Measurements from ENCODE around the gene RNF144B.
A peak's percentile ranks its signal among the peaks of the same experiment; 100 is the strongest.

RNF144B gene

GRCh38 chr6:18488004-18488403 is 100.9 kb downstream of the RNF144B start:
- no peak for DNase-seq (ENCODE audit: low spot score)

DNA sequence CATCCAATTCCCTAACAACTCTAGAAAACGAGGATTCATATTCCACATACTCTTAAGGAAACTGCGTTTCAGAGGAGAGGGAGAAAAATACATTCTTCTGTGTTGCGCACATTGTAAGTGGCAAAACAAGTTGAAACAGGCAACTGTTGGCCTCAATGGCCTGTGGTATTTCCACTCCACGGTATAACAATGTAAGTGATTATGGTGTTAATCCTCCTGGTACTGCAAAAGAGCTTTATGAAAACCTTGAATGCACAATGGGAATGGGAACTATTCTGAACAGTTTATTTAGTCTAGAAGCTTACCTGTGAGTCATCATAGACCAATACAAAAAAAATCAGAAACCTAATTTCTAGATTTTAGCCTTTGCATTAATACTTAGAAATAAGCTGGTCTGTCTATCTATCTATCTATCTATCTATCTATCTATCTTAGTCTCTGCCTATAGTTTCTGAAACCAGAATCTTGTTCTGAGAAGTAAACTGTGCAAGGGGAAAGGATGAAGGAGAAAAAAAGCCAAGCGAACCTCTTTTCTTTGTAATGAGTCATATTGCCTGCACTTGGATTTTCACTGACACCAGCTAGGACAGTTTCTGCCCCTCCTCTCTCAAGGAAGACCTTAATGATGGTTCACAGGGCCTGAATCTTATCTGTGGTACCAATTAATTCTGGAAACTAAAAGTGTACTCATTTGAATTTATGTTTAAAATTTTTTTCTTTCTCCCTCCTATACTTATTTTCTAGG is 101.5 kb downstream of the RNF144B start:
- no peak for DNase-seq (ENCODE audit: low spot score)

DNA sequence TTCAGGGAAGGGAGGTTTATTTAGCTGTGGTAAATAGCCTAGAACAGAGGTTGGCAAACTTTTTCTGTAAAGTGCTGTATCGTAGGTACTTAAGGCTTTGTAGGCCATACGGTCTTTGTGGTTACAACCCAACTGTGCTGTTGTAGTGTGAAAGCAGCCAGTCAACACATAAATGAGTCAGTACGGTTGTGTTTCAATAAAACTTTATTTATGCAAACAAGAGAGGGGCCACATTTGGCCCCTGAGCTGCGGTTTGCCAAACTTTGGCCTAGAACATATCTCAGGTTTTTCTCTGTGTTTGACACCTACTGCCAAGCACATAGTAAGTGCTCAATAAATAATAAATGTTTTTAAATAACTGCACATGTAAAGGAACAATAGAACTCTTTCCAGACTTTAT is 102.2 kb downstream of the RNF144B start:
- no peak for DNase-seq (ENCODE audit: low spot score)

GRCh38 chr6:18491308-18492045 is 104.3 kb downstream of the RNF144B start:
- DNase-seq (ENCODE audit: low spot score): no peak

- no peak for DNase-seq (ENCODE audit: low spot score)
Measured at GRCh38 chr6:18492972-18493371, 105.8 kb downstream of the RNF144B start.

DNA sequence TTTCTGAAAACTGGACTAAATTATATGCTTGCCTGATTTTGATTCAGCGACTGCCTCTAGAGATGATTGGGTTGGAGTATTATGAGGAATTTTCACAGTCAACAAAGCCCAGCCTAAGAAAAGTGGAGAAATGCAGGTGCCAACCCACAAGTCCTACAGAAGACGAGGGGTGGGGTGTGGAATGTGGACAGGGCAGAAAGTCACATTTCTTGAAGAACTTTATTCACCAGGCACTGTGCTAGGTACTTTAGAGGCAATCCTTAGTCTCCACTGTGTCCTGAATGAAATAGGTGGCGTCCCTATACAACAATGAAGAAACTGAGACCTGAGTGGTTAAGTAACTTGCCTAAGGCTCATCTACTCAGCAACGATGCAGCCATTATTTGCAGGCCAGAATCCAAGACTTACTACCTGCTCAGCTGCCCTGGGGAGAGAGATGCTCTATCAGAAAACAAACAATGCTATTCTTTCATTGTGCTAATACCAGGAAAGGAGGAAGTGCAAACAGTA is 106.3 kb downstream of the RNF144B start:
- DNase-seq (ENCODE audit: low spot score): no peak

- DNase-seq (ENCODE audit: low spot score): no peak
Measured at GRCh38 chr6:18493925-18494324, 106.8 kb downstream of the RNF144B start.

DNA sequence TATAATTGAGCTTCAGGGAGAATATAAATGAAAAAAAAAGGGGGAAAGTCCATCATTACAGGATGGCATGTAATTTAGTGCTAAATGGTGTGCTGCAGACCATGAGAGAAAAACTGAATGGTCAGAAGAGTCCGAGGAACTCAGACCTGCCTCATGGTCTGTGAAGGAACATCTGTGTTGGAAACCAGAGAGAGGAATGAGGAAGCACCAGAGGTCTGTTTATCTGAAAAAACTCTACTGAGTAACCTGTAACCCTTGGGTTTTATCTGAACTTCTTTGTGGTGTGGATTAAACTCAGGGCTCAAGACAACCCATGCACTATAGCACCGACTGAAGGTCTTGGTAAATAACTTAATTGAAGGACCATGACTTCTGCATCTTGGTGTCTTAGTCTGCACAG is 108.1 kb downstream of the RNF144B start:
- no peak for DNase-seq (ENCODE audit: low spot score)

DNA sequence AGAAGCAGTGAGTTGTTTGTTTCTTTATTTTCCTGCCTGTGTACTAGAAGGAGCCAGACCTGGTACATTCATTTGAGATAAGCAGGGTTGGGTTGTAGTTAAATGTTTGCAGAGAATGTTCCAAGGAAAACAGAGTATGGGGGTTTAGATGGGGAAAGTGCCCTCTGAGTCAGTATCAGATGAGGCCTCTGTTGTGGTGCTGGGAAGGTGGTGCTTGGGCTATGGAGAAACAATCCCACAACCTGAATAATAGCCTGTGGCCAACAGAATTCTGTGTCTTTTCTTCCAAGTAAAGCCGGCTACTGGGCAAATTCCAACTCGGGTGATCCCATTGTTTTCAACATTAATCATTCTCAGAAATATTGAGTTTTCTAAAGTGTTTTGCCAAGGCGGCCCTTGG is 109.3 kb downstream of the RNF144B start:
- no peak for DNase-seq (ENCODE audit: low spot score)

DNA sequence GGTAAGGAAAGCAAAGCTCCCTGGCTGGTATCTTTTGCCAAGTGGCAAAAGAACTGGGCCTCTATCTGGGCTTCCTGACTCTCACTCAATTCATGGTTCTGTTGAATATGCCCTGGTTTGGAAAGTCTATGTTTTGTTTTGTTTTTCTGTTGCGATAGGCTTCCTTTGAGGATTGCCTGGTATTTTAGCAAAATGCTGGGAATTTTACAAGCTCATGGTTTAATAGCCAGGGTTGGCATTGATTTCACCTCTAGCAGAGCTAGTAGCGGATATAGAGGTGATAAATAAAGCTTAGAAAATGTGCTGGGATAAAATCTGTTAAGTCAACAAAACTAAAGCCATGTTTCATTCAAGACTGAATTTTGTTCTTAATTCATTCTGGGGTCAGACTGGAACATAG is 109.9 kb downstream of the RNF144B start:
- no peak for DNase-seq (ENCODE audit: low spot score)

DNA sequence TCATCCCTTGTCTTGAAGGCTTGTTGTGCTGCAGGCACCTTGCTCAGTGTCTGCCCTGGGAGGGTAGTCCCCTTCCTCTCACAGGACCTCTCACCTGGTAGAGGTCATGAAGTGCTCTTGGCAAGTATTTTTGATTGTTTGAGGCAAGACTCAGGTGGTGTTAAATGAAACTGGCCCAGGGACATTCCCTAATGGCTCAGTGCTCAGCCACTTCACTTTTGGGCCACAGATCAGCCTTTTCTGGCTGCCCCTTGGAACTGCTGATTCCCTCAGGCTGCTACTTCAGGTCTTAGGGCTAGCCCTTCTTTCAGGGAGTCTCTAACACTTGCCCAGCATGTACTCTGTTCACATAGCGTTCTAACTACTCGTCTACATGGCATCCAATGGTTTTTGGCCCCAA is 111.3 kb downstream of the RNF144B start:
- DNase-seq (ENCODE audit: low spot score): no peak

DNA sequence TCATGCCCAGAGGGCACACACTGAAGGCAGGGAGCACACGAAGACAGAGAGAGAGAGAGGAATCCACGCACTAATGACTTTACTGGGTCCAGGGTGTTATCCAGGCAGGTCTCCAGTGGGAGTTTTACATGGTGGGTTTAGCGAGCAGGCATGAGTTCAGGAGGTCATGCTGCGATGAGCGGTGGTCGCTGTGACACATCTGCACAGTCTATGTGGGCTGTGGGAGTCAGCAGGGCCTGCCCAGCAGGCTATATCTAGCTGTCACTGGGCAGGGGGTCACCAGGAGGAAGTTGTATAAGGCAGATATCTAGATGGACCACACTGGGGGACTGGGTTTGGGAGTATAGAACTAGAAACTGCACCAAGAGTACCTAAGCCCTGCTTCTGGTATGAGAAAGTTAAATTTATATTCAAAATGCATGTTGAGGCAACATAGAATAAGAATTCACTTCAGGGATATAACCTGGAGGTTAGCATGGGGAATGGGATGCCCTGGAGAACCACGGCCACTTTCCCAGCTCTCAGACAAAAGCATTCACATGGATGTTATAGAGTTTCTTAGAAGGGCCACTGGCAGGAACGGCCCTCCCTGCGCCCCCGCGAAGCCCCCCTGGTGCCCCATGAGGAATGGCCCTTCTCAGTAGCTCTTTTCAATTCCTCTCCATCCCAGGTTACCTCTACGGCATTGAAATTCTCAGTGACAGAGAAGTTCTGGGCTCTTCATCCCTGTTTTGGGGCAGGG is 113.9 kb downstream of the RNF144B start:
- DNase-seq (ENCODE audit: low spot score): no peak

- no peak for DNase-seq (ENCODE audit: low spot score)
Measured at GRCh38 chr6:18501663-18502013, 114.5 kb downstream of the RNF144B start.

DNA sequence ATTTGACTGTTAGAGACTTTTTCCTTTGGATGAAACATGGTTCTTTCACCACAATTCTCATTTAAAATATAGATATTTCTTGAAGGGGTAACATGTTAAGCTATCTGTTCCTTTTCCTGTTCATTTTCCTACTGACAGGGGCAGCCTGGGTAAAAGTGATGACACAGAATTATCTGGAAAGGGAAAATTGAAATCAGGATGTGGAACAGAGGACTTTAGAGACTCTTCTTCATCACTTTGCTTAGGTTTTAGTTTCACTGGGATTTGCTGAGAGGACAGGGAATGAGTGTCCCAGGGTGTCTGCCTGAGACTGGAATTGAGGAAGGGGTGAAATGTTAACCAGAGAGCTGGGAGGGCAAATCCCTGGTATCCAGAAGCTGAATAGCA is 116.0 kb downstream of the RNF144B start:
- DNase-seq (ENCODE audit: low spot score): no peak

GRCh38 chr6:18503593-18504231 is 116.6 kb downstream of the RNF144B start:
- peak; percentile 17 for DNase-seq (ENCODE audit: low spot score)

DNA sequence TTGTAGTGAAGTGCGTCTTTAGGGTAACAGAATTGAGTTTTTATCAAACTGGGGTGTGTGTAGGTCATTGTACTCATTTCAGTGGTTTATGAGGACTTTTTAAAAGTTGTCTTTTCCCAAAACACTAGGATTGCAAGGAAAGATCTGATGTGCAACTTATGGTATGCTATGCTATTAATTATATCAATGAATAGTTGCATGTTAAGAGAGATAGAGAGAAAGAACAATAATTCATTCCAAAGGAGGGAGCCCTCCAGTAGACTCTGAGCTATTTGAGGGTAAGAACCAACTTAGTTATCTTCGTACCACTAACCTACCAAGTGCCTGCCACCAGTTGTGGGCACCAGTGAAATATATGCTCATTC is 117.1 kb downstream of the RNF144B start:
- no peak for DNase-seq (ENCODE audit: low spot score)

DNA sequence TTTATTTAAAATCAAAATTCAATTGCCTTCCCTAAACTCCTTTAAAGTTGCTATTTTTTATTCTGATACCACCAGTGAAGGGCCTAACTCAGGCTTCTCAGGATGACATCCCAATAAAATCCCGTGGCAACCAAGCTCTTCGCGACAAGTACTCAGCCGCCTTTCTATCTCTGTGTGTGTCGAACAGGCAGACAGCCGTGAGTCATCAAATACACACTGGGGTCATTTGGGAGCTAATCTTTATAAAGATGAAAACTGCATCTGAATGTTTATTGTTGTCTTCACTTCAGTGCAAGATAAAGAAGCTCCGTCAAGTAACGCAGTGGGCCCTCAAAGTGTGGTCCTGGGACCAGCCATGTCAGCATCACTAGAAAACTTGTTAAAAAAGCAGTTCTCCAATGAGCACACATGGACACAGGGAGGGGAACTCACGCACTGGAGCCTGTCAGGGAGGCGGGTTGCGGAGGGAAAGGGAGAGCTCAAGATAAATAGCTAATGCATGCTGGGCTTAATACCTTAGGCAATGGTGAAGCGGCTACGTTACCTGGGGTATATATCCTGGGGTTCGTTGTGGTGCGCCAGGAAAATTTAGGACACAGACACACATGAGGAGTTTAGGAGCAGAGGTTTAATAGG is 119.3 kb downstream of the RNF144B start:
- no peak for DNase-seq (ENCODE audit: low spot score)

GRCh38 chr6:18507018-18507415 is 119.9 kb downstream of the RNF144B start:
- no peak for DNase-seq (ENCODE audit: low spot score)

DNA sequence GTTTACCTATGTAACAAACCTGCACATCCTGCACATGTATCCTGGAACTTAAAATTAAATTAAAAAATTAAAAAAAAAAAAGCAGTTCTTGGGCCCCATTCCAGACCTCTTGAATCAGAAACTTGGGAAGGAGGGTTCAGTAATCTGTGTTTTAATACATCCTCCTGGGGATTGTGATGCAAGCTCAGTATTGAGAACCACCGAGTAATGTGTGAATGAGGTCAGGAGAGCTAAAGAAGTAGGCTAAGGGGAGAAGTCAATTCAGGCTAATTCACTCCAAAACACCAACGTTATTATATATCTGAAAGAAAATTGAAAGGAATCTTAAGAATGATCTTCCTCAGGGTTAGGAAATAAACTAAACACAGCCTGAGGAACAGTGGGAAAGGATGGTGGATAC is 120.4 kb downstream of the RNF144B start:
- DNase-seq (ENCODE audit: low spot score): no peak

- no peak for DNase-seq (ENCODE audit: low spot score)
Measured at GRCh38 chr6:18509871-18510643, 122.9 kb downstream of the RNF144B start.

DNA sequence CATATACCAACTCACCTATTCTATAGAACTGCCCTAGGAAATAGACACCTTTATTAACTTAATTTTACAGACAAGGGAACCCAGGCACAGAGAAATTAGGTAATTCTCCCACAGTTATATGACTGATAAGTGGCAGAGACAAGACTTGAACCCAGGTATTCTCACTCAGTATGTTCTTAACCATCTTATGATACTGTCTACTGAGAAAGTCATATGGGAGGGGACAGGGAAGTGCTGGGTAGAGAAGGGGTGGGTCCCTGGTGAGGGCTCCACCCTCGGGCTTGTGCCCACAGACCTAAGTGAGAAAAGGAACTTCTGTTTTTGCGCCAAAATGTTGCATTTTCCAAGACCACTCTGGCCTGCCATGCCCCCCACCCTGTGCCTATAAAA is 123.5 kb downstream of the RNF144B start:
- no peak for DNase-seq (ENCODE audit: low spot score)
